ENCODE results near the gene FGF11.

FGF11 gene

DNA sequence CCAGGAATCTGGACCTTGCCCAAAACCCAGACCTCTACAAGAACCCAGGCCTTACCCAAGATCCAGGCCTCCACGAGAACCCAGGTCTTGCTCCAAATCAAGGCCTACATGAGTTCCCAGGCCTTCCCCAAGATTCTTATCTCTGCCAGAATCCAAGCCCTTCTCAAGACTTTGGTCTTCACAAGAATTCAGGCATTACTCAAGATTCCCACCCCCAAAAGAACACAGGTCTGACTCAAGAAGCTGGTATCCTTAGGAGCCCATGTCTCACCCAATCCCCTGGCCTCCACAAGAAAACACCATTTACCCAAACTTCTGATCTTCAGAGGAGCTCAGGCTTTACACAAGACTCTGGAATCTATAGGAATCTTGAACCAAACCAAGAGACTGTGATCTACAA lies 8.1 kb upstream of the FGF11 start:
- DNase-seq (ENCODE audit: low spot score) = no peak

GRCh38 chr17:7432296-7432695 lies 7.0 kb upstream of the FGF11 start:
- DNase-seq (ENCODE audit: low spot score) = no peak

DNA sequence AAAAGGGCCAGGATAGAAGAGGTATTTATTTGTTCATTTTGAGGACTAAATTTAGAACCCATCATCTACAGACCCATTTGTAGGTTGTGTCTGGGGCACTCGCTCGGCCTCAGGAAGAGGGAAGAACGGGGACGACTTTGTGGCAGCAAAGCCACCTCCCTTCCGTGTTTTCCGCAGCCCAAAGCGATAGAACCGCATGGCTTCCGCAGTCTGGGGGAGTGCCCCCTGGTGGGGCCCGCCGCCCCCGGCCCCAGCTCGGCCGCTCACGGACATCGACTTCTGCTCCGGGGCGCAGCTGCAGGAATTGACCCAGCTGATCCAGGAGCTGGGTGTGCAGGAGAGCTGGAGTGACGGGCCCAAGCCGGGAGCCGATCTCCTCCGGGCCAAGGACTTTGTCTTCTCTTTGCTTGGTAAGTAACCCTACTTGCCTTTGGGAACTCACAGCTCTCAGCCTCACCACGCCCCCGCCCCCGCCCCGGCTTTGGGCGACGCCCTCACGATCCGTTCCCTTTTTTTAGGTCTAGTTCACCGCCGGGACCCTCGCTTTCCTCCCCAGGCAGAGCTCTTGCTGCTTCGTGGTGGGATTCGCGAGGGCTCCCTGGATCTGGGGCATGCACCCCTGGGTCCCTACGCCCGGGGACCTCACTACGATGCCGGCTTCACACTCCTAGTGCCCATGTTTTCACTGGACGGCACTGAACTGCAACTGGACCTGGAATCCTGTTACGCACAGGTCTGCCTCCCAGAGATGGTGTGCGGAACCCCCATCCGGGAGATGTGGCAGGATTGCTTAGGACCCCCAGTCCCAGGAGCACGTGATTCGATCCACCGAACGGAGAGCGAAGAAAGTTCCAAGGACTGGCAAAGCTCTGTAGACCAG lies 3.4 kb upstream of the FGF11 start:
- DNase-seq (ENCODE audit: low spot score) = no peak

DNA sequence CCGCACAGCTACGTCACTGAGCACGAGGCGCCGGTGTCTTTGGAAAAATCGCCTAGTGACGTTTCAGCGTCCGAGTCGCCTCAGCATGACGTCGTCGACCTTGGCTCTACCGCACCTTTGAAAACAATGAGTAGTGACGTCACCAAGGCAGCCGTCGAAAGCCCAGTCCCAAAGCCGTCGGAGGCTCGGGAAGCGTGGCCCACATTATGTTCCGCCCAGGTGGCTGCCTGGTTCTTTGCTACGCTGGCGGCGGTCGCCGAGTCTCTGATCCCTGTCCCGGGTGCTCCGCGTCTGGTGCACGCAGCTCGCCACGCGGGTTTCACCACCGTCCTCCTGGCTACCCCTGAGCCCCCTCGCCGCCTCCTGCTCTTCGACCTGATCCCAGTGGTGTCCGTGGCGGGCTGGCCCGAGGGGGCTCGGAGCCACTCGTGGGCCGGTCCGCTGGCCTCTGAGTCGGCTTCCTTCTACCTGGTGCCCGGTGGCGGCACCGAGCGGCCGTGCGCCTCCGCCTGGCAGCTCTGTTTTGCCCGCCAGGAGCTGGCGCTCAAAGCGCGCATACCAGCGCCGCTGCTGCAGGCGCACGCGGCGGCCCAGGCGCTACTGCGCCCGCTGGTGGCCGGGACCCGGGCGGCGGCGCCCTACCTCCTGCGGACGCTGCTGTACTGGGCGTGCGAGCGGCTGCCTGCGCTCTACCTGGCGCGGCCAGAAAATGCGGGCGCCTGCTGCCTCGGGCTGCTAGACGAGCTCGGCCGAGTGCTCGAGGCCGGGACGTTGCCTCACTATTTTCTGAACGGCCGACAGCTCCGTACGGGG lies 2.5 kb upstream of the FGF11 start:
- DNase-seq (ENCODE audit: low spot score) = peak; percentile 91

DNA sequence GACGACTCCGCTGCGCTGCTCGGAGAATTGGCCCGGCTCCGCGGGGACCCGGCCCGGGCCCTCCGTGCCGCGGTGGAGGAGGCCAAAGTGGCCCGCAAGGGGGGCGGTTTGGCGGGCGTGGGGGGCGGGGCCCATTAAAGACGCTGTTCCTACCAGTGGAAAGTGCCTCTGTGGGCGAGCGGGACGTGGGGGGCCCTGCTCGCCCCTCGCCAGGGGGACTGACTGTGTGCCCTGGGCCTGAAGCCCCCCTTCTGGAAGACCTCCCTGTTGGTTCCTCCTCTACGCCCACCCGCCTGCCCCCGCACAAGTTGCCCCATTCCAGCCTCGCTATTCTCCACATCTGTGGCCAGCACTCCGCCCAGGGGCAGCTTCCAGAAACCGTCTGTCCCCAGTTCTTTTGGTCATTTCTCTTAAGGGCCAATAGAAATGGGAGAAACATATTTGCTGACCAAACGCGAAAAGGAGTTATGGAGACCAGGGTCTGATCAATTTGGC lies 1.9 kb upstream of the FGF11 start:
- DNase-seq (ENCODE audit: low spot score) = no peak

GRCh38 chr17:7437950-7438614 lies 1.2 kb upstream of the FGF11 start:
- DNase-seq (ENCODE audit: low spot score) = peak; percentile 45

DNA sequence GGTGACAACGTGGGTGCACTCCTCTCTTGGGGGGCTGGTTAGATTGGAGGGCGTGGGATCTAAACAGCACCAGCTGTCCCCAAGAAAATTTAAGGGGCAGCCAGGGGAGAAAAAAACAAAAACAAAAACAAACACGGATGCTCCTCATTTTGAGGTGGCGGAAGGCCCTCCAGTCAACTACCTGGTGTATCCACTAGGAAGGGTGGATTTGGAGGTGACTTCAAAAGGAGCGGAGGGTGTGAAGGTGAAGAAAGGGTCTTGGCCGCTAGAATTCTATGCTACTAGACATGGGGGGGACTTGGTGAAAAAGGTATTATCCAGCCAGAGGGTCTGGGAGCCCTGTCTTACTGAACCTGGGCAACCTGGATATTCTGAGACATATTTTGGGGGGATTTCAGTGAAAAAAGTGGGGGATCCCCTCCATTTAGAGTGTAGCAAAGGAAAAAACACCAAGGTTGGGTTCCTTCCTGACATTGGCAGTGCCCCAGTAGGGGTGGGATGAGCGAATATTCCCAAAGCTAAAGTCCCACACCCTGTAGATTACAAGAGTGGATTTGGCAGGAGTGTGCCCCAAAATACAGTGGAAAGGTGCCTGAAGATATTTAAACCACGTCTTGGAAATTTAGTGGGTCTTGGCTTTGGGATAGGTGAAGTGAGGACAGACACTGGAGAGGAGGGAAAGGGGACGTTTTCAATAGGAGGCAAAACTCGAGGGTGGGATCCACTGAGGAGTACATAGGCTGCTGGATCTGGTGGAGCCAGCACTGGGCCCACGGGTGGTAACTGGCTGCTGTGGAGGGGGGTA lies 454 bp upstream of the FGF11 start:
- no peak for DNase-seq (ENCODE audit: low spot score)

DNA sequence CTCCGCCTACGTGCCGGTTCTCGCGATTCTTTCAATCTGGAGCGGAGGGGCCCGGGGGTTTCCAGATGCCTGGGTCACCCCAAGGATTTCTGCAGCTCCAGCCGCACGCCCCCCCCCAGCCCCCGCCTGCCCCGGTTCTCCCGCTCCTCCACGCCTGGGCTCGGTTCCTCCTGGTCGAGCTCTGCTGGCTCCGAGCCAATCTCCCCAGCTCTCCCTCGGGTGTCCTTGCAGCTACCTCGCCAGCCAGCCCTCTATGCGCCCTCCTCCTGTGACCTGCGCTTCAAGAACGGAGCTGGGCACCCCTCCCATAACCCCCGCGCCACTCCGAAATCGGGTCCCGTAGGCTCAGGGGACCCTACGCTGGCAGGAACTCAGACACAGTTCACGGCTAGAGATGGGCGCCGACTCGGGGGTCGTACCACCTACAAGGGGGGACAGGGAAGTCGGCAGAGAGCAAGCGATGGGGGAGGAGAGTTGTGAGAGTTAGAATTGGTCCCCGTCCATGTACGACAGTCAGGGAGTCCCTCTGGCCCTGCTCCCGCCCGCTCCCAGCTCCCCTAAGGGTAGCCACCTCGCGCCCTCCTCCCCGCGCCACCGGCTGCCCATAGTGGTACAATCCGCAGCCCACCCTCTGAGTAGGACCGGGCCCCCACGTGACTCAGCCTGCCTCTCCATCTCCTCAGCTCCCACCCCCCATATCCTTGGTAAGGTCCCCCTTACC lies 961 bp downstream of the FGF11 start:
- no peak for DNase-seq (ENCODE audit: low spot score)

DNA sequence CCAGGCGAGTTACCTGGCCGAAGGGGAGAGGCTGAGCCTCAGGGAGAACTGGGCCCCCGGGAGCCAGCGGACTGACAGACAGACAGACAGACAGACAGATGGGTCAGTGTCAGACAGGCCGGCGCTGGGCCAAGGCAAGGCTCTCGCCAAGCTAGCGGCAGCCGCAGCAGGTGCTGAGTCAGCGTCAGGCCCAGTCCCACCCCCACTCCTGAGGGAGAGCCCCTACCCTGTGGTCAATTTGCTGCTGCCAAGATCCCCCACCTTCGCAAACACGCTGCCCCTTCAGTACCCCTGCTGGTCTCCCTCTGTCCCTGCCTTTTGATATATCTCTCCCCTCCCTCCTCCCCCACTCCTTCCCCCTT lies 1.5 kb downstream of the FGF11 start:
- DNase-seq (ENCODE audit: low spot score) = no peak

DNA sequence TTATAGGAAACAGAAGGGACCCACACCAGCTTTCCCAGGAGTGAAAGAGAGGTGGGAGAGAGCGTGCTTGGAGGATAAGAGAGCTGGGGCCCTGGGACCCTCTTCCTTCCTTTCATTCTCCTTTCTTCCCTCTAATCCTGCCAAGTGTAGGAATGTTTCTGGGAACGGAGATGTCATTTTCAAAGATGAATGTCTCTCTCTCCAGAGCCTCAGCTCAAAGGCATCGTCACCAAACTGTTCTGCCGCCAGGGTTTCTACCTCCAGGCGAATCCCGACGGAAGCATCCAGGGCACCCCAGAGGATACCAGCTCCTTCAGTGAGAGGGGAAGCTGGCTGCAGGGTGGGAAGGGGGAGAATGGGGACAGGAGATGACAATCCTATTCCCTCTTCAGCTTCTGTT lies 2.0 kb downstream of the FGF11 start:
- no peak for DNase-seq (ENCODE audit: low spot score)

GRCh38 chr17:7442142-7442541 lies 2.8 kb downstream of the FGF11 start:
- no peak for DNase-seq (ENCODE audit: low spot score)

DNA sequence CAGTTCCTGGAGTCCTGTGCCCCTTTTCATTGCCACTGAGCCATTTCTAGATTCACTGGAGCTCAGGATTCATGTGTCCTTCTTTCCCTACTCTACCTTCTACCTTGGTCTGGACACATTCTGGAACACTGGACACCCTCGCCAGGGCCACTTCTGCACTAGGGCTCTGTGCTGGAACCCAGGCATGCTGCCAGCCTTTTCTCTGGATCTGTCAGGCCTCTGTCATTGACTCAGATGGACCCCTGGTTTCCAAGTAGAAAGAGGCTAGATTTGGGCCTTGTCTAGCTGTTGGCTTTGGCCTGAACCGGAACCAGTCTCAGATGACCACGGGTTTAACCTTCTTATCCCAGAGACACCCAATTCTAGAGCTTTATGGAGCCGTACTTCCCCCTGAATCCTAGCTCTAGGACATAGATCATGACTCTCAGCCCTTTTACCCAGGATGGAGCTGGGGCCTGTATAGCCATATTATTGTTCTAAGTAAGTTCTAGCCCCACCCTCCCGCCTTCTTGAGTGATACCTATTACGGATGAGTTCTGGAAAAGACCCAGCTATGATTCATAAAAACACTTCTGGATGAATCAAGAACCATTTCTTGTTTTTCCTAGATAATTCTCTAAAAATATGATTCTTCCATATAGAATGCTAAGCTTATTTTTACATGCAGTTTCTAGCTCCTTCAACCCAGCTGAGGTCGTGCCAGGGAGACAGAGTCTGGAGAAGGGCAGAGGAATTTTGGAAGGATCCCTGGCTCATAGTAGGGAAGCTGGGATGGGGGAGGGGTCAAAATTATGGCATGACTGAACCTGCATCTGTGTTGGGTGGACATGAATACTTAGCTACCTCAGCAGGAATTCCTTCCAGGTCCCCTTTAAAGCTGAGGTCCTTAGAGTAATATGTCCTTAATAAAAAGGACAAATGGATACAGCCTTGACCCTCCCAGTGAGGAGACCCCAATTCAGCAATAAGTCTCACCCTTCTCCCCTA lies 4.5 kb downstream of the FGF11 start:
- DNase-seq (ENCODE audit: low spot score) = no peak

DNA sequence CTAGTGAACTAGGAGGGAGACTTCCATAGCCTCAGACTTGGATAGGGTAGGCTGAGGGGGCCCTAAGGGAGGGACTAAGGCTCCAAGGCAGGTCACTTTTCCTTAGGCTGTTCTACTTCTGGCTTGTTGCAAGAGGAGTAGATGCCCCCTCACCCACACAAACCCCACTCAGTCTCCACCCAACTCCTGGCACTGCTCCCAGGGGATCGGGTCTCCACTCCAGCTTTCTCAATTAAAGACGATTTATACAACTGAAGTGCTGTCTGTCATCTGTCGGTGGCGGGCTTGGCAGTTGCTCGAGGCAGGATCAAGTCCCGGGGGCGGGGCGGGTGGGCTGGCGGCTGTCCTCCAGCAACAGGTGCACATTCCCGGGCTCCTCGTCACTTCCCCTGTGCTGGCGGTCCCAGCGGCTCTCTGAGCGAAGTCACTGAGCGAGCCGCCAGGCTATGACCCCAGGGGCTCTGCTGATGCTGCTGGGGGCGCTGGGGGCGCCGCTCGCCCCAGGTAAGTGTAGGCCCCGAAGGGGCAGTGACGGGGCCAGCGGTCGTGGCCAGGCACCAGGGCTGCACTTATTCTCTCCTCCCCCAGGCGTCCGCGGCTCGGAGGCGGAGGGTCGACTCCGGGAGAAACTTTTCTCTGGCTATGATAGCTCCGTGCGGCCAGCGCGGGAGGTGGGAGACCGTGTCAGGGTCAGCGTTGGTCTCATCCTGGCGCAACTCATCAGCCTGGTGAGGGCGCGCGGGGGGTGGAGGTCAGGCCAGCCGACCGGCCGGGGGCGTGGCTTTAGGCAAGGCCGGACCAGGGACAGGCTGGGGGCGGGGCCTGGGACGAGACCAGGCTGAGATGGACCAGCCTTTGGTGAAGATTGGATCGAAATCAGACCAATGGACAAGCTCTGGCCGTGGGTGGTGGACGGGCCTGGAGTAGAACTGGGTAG lies 5.6 kb downstream of the FGF11 start, which contains the start of gene CHRNB1:
CHRNB1 (plus strand) TSS at position 380 of the 937 bp plus-strand sequence; CDS start at position 447, 67 bp downstream.
- peak; percentile 85 for DNase-seq (ENCODE audit: low spot score)

- DNase-seq (ENCODE audit: low spot score) = no peak
Observed at GRCh38 chr17:7445619-7445968, 6.3 kb downstream of the FGF11 start.

- DNase-seq (ENCODE audit: low spot score) = no peak
Observed at GRCh38 chr17:7448461-7448860, 9.1 kb downstream of the FGF11 start.

- DNase-seq (ENCODE audit: low spot score) = no peak
Observed at GRCh38 chr17:7459961-7460545, 20.7 kb downstream of the FGF11 start.

DNA sequence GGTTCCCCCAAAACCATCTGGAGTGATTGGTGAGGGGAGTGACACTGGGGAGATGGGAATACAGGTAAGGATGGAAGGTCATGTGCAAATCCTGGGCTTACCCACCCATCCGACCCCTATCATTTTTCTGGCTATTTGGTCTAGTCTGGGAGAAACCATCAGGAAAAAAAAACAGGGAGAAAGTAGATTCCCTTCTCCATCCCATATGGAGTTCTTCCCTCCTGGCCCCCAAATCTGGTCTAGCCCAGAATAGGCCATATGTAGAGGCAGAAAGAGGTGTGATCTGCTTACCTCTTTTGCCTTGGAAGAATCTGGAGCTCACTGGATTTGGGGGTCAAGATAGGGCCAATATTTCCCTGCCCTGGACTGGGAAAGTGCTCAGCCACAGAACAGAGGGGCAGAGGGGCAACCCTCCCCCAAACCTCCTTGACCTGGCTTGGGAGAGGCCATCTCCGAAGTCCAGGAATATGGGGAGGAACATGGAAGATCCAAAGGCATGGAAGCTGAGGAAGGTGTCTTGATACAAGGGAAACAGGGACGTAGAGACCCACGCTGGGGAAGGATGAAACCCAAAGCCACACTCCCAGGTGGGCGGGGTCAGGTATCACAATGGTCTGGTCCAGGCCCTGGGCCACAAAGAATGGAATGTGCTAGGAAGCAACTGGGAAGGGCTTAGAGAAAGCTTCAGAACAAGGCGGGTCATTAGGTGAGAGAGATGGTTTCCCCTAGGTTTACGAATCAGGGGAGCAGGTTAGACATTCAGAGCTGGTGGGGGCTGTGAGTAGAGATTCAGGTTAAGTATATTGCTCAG lies 21.7 kb downstream of the FGF11 start:
- DNase-seq (ENCODE audit: low spot score) = no peak
